GM12878 (cell line): ENCODE measurements around the gene NSG2. TPM values are rescaled to one million over a fixed set of nuclear protein-coding genes. Genes with fewer than 3 reads are reported as not detected.

Source experiments
- ATAC-seq: fragments of 200-7000 bp; cut with Tn5 transposase; 3 replicates; pipeline ENCODE4 v1.9.1; 2020; ENCODE audit warnings: mild to moderate bottlenecking, moderate library complexity
- BruUV-seq: library from RNA; stranded (reverse); fragments of 400-500 nt; replicated peaks from 2 replicates; lab custom pipeline; 2021; lab: Mats Ljungman, UMichigan
- CTCF ChIA-PET: fragments of 300-600 bp; sonication (Branson Sonifier 250); formaldehyde crosslinking; extraction: SDS; loops from one replicate; lab custom pipeline; 2021; ENCODE audit warnings: inconsistent platforms; lab: Yijun Ruan, JAX
- POLR2A ChIA-PET: fragments of 350-600 bp; formaldehyde crosslinking; extraction: SDS; loops from one replicate; lab custom pipeline; 2021; ENCODE audit warnings: inconsistent platforms; lab: Charles Lee
- RAD21 ChIA-PET: fragments of 300-600 bp; sonication (Branson Sonifier 250); formaldehyde crosslinking; loops from one replicate; lab custom pipeline; 2023; ENCODE audit warnings: antibody characterized with exemption; ENCODE audit not compliant: unreplicated experiment; lab: Charles Lee
- SMC1A ChIA-PET: fragments of 300-600 bp; sonication (Branson Sonifier 250); formaldehyde crosslinking; loops from one replicate; lab custom pipeline; 2023; ENCODE audit not compliant: unreplicated experiment, uncharacterized antibody; lab: Charles Lee
- DNase-seq: peaks from one replicate; pipeline ENCODE4 v3.0.0-alpha.2; 2011; ENCODE audit warnings: low read depth, low spot score
- FAIRE-seq: peaks from 3 replicates; lab custom pipeline; 2011; peaks lifted over from hg19 to GRCh38; lab: Jason Lieb, UNC
- H2AFZ ChIP-seq: 2 replicates; pipeline ENCODE4 v1.6.0; 2011; ENCODE audit warnings: low read depth, low read length, control low read depth; ENCODE audit not compliant: control insufficient read depth
- H3K27ac ChIP-seq: 2 replicates; pipeline ENCODE4 v1.5.1; 2011; ENCODE audit warnings: control low read depth; ENCODE audit not compliant: control insufficient read depth, insufficient read depth
- H3K27me3 ChIP-seq, 2 experiments: replicated peaks in 1 of 2; 2 replicates each; pipeline versions ENCODE4 v1.6.0 to v1.6.1; 2011; ENCODE audit warnings: low read length in 1 of 2; ENCODE audit not compliant: control insufficient read depth in 2 of 2, insufficient read depth in 2 of 2
- H3K36me3 ChIP-seq, 2 experiments: 2 replicates each; pipeline ENCODE4 v1.5.1; 2011; ENCODE audit warnings: low read length in 1 of 2; ENCODE audit not compliant: control insufficient read depth in 2 of 2, insufficient read depth in 2 of 2
- H3K4me1 ChIP-seq: 2 replicates; pipeline ENCODE4 v1.6.1; 2011; ENCODE audit warnings: mild to moderate bottlenecking, low read length, moderate library complexity, mixed read lengths; ENCODE audit not compliant: control insufficient read depth, insufficient read depth
- H3K4me2 ChIP-seq: 2 replicates; pipeline ENCODE4 v1.6.0; 2011; ENCODE audit warnings: control low read depth; ENCODE audit not compliant: control insufficient read depth, insufficient read depth
- H3K4me3 ChIP-seq: fragments of 200-600 bp; sonication (generic); 2 replicates; pipeline ENCODE4 v1.5.1; 2016
- H3K79me2 ChIP-seq: 2 replicates; pipeline ENCODE4 v1.6.0; 2011; ENCODE audit warnings: low read length; ENCODE audit not compliant: control insufficient read depth, insufficient read depth
- H3K9ac ChIP-seq: 2 replicates; pipeline ENCODE4 v1.8.0; 2011; ENCODE audit warnings: low read length, control low read depth, mixed read lengths; ENCODE audit not compliant: control insufficient read depth, insufficient read depth
- H3K9me3 ChIP-seq: replicated peaks from 3 replicates; pipeline ENCODE4 v1.5.1; 2011; ENCODE audit warnings: mild to moderate bottlenecking, low read length; ENCODE audit not compliant: control insufficient read depth, insufficient read depth
- H4K20me1 ChIP-seq: 2 replicates; pipeline ENCODE4 v1.6.0; 2011; ENCODE audit not compliant: control insufficient read depth, insufficient read depth
- CBX3 ChIP-seq: fragments of 200-600 bp; sonication (generic); IDR thresholded peaks from 2 replicates; pipeline ENCODE4 v1.6.1; 2016; ENCODE audit warnings: low read depth, borderline replicate concordance
- CHD1 ChIP-seq: IDR thresholded peaks from 2 replicates; pipeline ENCODE4 v1.6.1; 2012; ENCODE audit warnings: low read depth, low read length, improper control_type of control experiment
- GATAD2B ChIP-seq: fragments of 450-650 bp; conservative IDR thresholded peaks from 2 replicates; pipeline ENCODE4 v1.6.1; 2017; ENCODE audit warnings: low read depth, mild to moderate bottlenecking, moderate library complexity
- HCFC1 ChIP-seq: fragments of 150-350 bp; IDR thresholded peaks from 2 replicates; pipeline ENCODE4 v1.6.1; 2014; ENCODE audit warnings: low read length
- HDGF ChIP-seq: fragments of 450-650 bp; IDR thresholded peaks from 2 replicates; pipeline ENCODE4 v1.6.1; 2016; ENCODE audit warnings: antibody characterized with exemption
- KAT2A ChIP-seq: conservative IDR thresholded peaks from 2 replicates; pipeline ENCODE4 v1.6.1; 2011; ENCODE audit warnings: low read depth, low read length; ENCODE audit not compliant: control insufficient read depth
- MEF2A ChIP-seq: IDR thresholded peaks from 2 replicates; pipeline ENCODE4 v1.6.1; 2011; ENCODE audit warnings: low read depth, mild to moderate bottlenecking, low read length, moderate library complexity; ENCODE audit not compliant: insufficient read depth
- RB1 ChIP-seq: fragments of 450-650 bp; formaldehyde crosslinking; IDR thresholded peaks from 2 replicates; pipeline ENCODE4 v1.6.1; 2017; ENCODE audit warnings: mild to moderate bottlenecking, borderline replicate concordance
- SMARCA5 ChIP-seq: fragments of 450-650 bp; IDR thresholded peaks from 2 replicates; pipeline ENCODE4 v1.6.1; 2017; ENCODE audit warnings: mild to moderate bottlenecking
- SUZ12 ChIP-seq: fragments of 200-600 bp; sonication (generic); IDR thresholded peaks from one replicate; pipeline ENCODE4 v1.6.1; 2018; ENCODE audit warnings: antibody characterized with exemption, mild to moderate bottlenecking; ENCODE audit not compliant: unreplicated experiment
- ZBED1 ChIP-seq: IDR thresholded peaks from 2 replicates; pipeline ENCODE4 v1.6.1; 2016; ENCODE audit warnings: borderline replicate concordance
- ZNF217 ChIP-seq: fragments of 450-650 bp; IDR thresholded peaks from 2 replicates; pipeline ENCODE4 v1.6.1; 2017; ENCODE audit warnings: antibody characterized with exemption, mild to moderate bottlenecking
- WGBS: methylation state at CpG from one replicate; pipeline ENCODE4 v1.1.6; 2016; ENCODE audit warnings: low lambda C conversion rate; ENCODE audit not compliant: insufficient replicate concordance, insufficient coverage; ENCODE audit errors: missing lambda C conversion rate; 5-methylcytosine and 5-hydroxymethylcytosine counted together
- in situ Hi-C: fragments of 300-500 bp; cut with MboI; formaldehyde crosslinking; loops from 9 replicates; pipeline ENCODE4 v1.14.3; 2018; ENCODE audit warnings: mixed read lengths
- intact Hi-C: fragments of 100-400 bp; cut with micrococcal nuclease; formaldehyde crosslinking; loops from one replicate; pipeline ENCODE4 v1.14.2; 2022; ENCODE audit not compliant: unreplicated experiment
- polyA plus RNA-seq, 11 experiments: library from polyadenylated mRNA; depleted of rRNA in 4 of 11; unstranded in 6 of 11; stranded (reverse) in 5 of 11; fragments of >200 nt; fragmentation: Nextera tagmentation in 4 of 11; fragmentation: Illumina TruSeq in 1 of 11; extraction: Ambion mirVana in 4 of 11; extraction: Trizol in 1 of 11; gene quantifications; 1 replicate in 1 of 11; 2 replicates in 10 of 11; pipeline versions ENCODE4 v1.2.1 to v1.2.3, GENCODE V29; 2011 to 2016; ENCODE audit warnings: inconsistent platforms in 2 of 11, missing spikeins in 2 of 11, low read depth in 1 of 11
- total RNA-seq, 4 experiments: library from RNA; depleted of rRNA in 3 of 4; stranded (reverse); fragments of >200 nt in 3 of 4; fragmentation: Illumina TruSeq in 1 of 4; extraction: Trizol in 1 of 4; gene quantifications; 2 replicates each; pipeline versions ENCODE4 v1.2.1 to v1.2.3, GENCODE V29; 2013 to 2021
- TF ChIP-seq, protein P1 (sequence below): fragments of 450-650 bp; formaldehyde crosslinking; IDR thresholded peaks from 2 replicates; pipeline ENCODE4 v1.4.0; 2022; ENCODE audit warnings: mild to moderate bottlenecking, moderate library complexity
- TF ChIP-seq, protein P2 (sequence below): fragments of 450-650 bp; IDR thresholded peaks from 2 replicates; pipeline ENCODE4 v1.6.1; 2017; ENCODE audit warnings: mild to moderate bottlenecking

Gene NSG2
- total and polyA plus RNA-seq, 10 of the 15 experiments (the other 5 are each of a cell fraction or from before 2014, with no cell fraction given), result 0.04 to 0.14 TPM; not detected in 8

DNA sequence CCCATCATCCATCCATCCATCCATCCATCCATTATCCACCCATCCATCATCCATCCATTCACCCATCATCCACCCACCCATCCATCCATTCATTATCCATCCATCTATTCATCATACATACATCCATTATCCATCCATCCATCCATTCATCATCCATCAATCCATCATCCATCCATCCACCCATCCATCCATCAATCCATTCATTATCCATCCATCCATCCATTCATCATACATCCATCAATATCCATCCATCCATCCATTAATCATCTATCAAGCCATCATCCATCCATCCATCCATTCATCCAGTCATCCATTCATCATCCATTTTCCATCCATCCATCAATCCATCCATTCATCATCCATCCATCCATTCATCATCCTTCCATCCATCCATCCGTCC is 89.0 kb downstream of the NSG2 start:
- Histone ChIP-seq H4K20me1 (no peaks in the 10 kb centered on the region), H3K27me3 (no peaks in the 10 kb centered on the region; a peak in 2 of 4 replicates), H2AFZ (no peak overlapping the region), H3K36me3 (no peaks in the 10 kb centered on the region), H3K4me1 (no peaks in the 10 kb centered on the region), H3K9me3 (no peaks in the 10 kb centered on the region; the same call in 2 of the 3 replicates), H3K79me2 (no peaks in the 10 kb centered on the region), H3K27ac (no peak overlapping the region), H3K4me3 (no peak overlapping the region), H3K4me2 (no peak overlapping the region), H3K9ac (no peak overlapping the region)
- DNase-seq (no peak), FAIRE-seq (no peak), ATAC-seq (no peak)
- BruUV-seq, result no TSS peak
- TF ChIP-seq HDGF (0 out of 2 replicates have a peak, but pooled peaks have one; percentile 21), CHD1 (no peak)
- in situ Hi-C loops (no loop called here), intact Hi-C loops (no loop called here)
- ChIA-PET SMC1A (no interaction called here), RAD21 (no interaction called here), POLR2A (no interaction called here), CTCF (no interaction called here)
- WGBS, result 0% methylated on average over 1 of the region's 1 CpG

DNA sequence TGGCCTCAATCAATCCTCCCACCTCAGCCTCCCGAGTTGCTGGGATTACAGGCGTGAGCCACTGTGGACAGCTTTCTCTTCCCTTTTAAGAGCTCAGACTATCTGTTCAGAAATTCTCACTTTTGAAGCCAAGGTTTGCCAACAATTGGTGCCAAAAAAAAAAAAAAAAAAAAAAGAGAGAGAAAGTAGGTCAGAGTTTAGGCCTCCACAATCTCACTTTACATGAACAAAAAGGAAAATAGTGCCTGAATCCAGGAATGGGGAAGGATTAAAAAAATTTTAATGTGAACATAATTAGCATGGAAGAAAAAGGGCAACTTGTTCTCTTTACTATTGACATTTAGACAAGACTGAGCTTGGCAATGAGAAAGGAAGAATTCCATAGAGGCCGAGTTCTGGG is 94.1 kb downstream of the NSG2 start:
- ChIA-PET RAD21 (no interaction called here), SMC1A (no interaction called here), CTCF (no interaction called here), POLR2A (no interaction called here)
- WGBS, result 2% methylated on average over 3 of the region's 3 CpGs
- Histone ChIP-seq H3K9me3 (no peaks in the 10 kb centered on the region), H3K4me3 (no peak overlapping the region), H3K4me2 (no peak overlapping the region), H4K20me1 (no peaks in the 10 kb centered on the region), H3K9ac (no peak overlapping the region), H3K79me2 (no peaks in the 10 kb centered on the region), H3K27me3 (no peaks in the 10 kb centered on the region; a peak in 3 of 4 replicates), H3K4me1 (no peaks in the 10 kb centered on the region), H2AFZ (no peak overlapping the region), H3K36me3 (no peaks in the 10 kb centered on the region), H3K27ac (no peak overlapping the region)
- ATAC-seq, result no peak
- in situ Hi-C loops (no loop called here), intact Hi-C loops (no loop called here)
- no peak for DNase-seq
- no peak for TF ChIP-seq HDGF
- no peak for TF ChIP-seq ZNF217
- no peak for TF ChIP-seq SUZ12
- no peak for TF ChIP-seq CBX3
- no peak for TF ChIP-seq KAT2A
- no peak for TF ChIP-seq ZBED1
- TF ChIP-seq, protein P1, sequence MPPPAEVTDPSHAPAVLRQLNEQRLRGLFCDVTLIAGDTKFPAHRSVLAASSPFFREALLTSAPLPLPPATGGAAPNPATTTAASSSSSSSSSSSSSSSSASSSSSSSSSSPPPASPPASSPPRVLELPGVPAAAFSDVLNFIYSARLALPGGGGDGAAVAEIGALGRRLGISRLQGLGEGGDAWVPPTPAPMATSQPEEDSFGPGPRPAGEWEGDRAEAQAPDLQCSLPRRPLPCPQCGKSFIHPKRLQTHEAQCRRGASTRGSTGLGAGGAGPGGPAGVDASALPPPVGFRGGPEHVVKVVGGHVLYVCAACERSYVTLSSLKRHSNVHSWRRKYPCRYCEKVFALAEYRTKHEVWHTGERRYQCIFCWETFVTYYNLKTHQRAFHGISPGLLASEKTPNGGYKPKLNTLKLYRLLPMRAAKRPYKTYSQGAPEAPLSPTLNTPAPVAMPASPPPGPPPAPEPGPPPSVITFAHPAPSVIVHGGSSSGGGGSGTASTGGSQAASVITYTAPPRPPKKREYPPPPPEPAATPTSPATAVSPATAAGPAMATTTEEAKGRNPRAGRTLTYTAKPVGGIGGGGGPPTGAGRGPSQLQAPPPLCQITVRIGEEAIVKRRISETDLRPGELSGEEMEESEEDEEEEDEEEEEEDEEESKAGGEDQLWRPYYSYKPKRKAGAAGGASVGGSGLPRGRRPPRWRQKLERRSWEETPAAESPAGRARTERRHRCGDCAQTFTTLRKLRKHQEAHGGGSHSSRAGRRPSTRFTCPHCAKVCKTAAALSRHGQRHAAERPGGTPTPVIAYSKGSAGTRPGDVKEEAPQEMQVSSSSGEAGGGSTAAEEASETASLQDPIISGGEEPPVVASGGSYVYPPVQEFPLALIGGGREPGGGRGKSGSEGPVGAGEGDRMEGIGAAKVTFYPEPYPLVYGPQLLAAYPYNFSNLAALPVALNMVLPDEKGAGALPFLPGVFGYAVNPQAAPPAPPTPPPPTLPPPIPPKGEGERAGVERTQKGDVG (CRISPR knock-in tag), result no peak
- no peak for TF ChIP-seq HCFC1
- TF ChIP-seq SMARCA5, result no peak
- TF ChIP-seq GATAD2B, result no peak
- TF ChIP-seq MEF2A, result no peak
- TF ChIP-seq CHD1, result no peak
- TF ChIP-seq RB1, result no peak
- TF ChIP-seq, protein P2, sequence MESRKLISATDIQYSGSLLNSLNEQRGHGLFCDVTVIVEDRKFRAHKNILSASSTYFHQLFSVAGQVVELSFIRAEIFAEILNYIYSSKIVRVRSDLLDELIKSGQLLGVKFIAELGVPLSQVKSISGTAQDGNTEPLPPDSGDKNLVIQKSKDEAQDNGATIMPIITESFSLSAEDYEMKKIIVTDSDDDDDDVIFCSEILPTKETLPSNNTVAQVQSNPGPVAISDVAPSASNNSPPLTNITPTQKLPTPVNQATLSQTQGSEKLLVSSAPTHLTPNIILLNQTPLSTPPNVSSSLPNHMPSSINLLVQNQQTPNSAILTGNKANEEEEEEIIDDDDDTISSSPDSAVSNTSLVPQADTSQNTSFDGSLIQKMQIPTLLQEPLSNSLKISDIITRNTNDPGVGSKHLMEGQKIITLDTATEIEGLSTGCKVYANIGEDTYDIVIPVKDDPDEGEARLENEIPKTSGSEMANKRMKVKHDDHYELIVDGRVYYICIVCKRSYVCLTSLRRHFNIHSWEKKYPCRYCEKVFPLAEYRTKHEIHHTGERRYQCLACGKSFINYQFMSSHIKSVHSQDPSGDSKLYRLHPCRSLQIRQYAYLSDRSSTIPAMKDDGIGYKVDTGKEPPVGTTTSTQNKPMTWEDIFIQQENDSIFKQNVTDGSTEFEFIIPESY, result no peak
- no TSS peak for BruUV-seq
- FAIRE-seq, result no peak
